ENCODE results near the gene EPHB6. TPM values are rescaled to one million over a fixed set of nuclear protein-coding genes. Genes with fewer than 3 reads are reported as not detected.

Gene EPHB6
- total RNA-seq, 2 experiments from 2014 or later: 0.41 to 0.57 TPM

GRCh38 chr7:142876236-142876960, 21.5 kb downstream of the EPHB6 start:
- CTCF ChIA-PET (ENCODE audit: unreplicated experiment): no interaction called here
- no peak for DNase-seq (ENCODE audit: low spot score)
- no peaks in the 10 kb centered on the region for H3K9me3 ChIP-seq (ENCODE audit: low read length)
- no peak overlapping the region for H2AFZ ChIP-seq (ENCODE audit: low read length)
- no TSS peak for BruUV-seq (replicated peaks)
- no peak overlapping the region for H3K27ac ChIP-seq (ENCODE audit: low read depth, low read length, poor library complexity, severe bottlenecking)
- H4K20me1 ChIP-seq (ENCODE audit: insufficient read depth, low read length): no peaks in the 10 kb centered on the region
- no peaks in the 10 kb centered on the region for H3K4me1 ChIP-seq (ENCODE audit: insufficient read depth, low read length, poor library complexity, severe bottlenecking)
- H3K4me3 ChIP-seq (ENCODE audit: low read depth, low read length, poor library complexity, severe bottlenecking): no peak overlapping the region
- intact Hi-C loops (cut with micrococcal nuclease; ENCODE audit: unreplicated experiment): no loop called here
- H3K4me2 ChIP-seq (ENCODE audit: low read length): no peak overlapping the region
- 0 out of 2 replicates have a peak, but pooled peaks have one; percentile 1 for TF ChIP-seq CTCF (conservative IDR thresholded peaks at IDR 0.05; ENCODE audit: low read length)
- TF ChIP-seq EZH2phosphoT487 (IDR thresholded peaks at IDR 0.05; ENCODE audit: borderline replicate concordance, low read depth, low read length): no peak
- no peaks in the 10 kb centered on the region for H3K9me2 ChIP-seq (ENCODE audit: insufficient read depth, low read length)
- POLR2A ChIA-PET: no interaction called here
- no peaks in the 10 kb centered on the region for H3K79me2 ChIP-seq (ENCODE audit: insufficient read depth, low read depth, low read length)
- H3K36me3 ChIP-seq (ENCODE audit: insufficient read depth, low read length): no peaks in the 10 kb centered on the region

DNA sequence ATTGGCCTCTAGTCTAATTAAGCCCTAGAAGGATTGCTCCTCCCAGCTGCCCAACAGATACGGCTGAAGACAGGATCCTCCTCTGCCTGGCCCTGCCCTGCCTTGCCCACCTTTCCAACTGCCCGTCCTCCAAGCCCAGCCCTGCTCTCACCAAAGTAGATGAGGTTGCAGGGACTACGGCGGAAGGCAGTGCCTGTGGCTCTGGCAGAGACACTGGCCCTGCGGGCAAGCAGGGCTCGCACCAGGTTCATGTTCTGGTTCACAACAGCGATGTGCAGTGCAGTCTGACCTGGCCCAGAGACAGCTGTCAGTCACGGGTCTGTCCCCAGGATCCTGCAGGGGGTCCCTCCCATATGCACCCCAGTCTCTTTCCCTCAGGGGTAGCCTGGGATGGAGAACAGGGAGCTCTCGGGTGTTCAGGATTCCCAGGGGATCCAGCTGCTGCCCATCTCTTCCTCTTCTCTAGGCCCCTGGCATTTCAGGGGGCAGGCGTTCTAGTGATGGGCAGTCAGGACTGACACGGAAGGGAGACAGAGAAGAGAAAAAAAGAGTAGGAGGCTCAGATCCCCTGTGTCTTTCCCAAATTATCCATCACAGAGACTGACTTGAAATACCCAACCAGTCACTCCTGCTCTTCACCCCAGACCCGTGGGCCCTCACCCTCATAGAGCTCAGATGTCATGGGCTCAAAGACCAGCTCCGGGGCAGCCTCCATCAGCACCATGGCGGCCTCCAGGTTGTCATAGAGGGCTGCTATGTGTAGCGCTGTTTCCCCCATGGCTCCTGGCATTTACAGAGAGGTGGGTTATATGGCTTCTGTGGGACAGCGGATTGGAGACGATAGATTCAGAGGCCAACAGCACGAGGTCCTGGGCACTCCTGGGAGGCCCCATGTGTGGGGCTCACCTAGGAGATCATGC, 22.4 kb downstream of the EPHB6 start:
- Histone ChIP-seq H3K4me2 (ENCODE audit: low read length) (no peak overlapping the region), H3K36me3 (ENCODE audit: insufficient read depth, low read length) (no peaks in the 10 kb centered on the region), H3K79me2 (ENCODE audit: insufficient read depth, low read depth, low read length) (no peaks in the 10 kb centered on the region), H3K4me1 (ENCODE audit: insufficient read depth, low read length, poor library complexity, severe bottlenecking) (no peaks in the 10 kb centered on the region), H3K9me3 (ENCODE audit: low read length) (no peaks in the 10 kb centered on the region), H4K20me1 (ENCODE audit: insufficient read depth, low read length) (no peaks in the 10 kb centered on the region), H3K27ac (ENCODE audit: low read depth, low read length, poor library complexity, severe bottlenecking) (no peak overlapping the region), H3K9me2 (ENCODE audit: insufficient read depth, low read length) (no peaks in the 10 kb centered on the region), H2AFZ (ENCODE audit: low read length) (no peak overlapping the region), H3K4me3 (ENCODE audit: low read depth, low read length, poor library complexity, severe bottlenecking) (no peak overlapping the region)
- intact Hi-C loops (cut with micrococcal nuclease; ENCODE audit: unreplicated experiment): no loop called here
- no peak for DNase-seq (ENCODE audit: low spot score)
- ChIA-PET POLR2A (no interaction called here), CTCF (ENCODE audit: unreplicated experiment) (no interaction called here)
- TF ChIP-seq EZH2phosphoT487 (IDR thresholded peaks at IDR 0.05; ENCODE audit: borderline replicate concordance, low read depth, low read length): no peak
- TF ChIP-seq CTCF (conservative IDR thresholded peaks at IDR 0.05; ENCODE audit: low read length): no peak
- BruUV-seq (replicated peaks): no TSS peak

Measured in OCI-LY7 (cell line).